Adrenal gland (tissue), 5 donors: ENCODE measurements around the gene EVI5L.

ENCODE experiments used
- CTCF ChIP-seq, 6 experiments: fragments of 450-650 bp in 4 of 6; fragments of 200-600 bp in 2 of 6; sonication (generic) in 1 of 6; IDR thresholded peaks; 1 replicate in 5 of 6; 2 replicates in 1 of 6; pipeline versions ENCODE4 v1.5.1 to v1.8.0; 2016 to 2021; ENCODE audit warnings: antibody characterized with exemption in 6 of 6, mild to moderate bottlenecking in 2 of 6, moderate library complexity in 1 of 6
- POLR2A ChIP-seq, 2 donors: fragments of 450-650 bp; IDR thresholded peaks; one replicate each; pipeline ENCODE4 v1.6.1; 2017; ENCODE audit warnings: antibody characterized with exemption in 2 of 2, mild to moderate bottlenecking in 2 of 2, moderate library complexity in 1 of 2
- donor health status: DM: no; HTN: no; CAD: no.

GRCh38 chr19:7877249-7877836 lies 47.3 kb downstream of the EVI5L start:
- no peak for TF ChIP-seq CTCF (IDR thresholded peaks at IDR 0.05)
- no peak for TF ChIP-seq POLR2A (IDR thresholded peaks at IDR 0.05)
